GM15510 (cell line): ENCODE results near the gene CDC42SE2.

Source experiments
- POLR2A ChIP-seq: IDR thresholded peaks from 3 replicates; pipeline ENCODE4 v1.6.1; 2011; ENCODE audit warnings: borderline replicate concordance; ENCODE audit not compliant: insufficient read length; ENCODE audit errors: extremely low read depth

Gene CDC42SE2

DNA sequence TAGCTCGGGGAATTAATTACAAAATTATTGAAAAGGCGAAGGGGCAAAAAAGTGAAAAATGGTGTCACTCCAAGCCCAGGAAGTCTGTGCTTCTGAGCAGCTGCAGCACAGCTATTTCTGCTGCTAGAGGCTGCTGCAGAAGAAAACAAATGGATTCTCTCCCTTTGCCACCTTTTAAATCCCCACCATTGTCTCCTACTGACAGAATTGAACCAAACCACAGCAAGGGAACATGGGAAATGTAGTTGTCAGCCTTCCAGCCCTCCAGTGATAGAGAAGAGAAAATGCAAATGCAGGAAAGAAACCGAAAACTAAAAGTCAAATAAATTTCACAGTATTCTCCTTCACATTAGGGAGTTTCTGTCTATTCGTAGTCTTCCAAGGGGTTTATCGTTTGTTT lies 33.4 kb upstream of the CDC42SE2 start:
- no peak for TF ChIP-seq POLR2A

DNA sequence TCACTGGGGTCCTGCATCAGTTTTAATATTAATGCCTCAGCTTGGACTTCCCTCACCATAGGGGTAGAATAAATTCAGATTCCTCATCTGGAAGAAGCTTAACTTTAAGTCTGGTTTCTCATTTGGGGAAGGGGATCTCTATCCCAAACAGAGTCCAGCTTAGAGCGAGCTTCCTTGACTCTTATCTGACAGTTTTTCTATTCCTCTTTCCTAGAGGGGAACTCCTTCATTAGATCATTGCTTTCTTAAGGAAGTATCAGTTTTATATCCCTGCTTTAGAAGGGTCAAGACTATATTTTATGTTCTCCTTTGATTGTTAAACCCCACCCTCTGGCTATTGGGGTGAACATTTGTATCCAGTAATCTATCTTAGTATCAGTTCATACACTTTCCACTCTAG lies 24.2 kb upstream of the CDC42SE2 start:
- TF ChIP-seq POLR2A = no peak

DNA sequence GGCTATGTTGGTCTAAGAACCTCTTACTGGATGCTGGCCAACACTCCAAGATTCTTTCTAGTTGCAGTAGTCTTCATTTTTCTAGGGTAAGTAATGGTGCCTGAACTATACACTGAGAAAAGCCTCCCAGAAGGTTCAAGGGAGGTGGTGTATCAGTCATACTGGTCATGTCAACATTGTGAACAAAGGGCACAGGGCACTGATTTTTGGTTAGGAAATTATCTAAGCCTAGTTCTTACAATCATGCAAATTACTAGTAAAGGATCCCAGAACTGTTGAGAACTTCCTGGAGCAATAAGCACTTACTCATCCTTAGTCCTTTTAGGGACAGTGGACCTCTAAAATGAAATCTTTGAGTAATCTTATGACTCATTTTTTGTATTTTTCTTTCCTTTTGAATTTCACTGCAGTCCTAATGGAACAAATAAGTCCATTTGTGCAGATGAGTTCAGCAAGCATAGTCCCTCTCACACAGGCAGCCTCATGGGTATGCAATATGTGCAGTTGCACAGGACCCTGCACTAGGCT lies 21.1 kb upstream of the CDC42SE2 start:
- no peak for TF ChIP-seq POLR2A

DNA sequence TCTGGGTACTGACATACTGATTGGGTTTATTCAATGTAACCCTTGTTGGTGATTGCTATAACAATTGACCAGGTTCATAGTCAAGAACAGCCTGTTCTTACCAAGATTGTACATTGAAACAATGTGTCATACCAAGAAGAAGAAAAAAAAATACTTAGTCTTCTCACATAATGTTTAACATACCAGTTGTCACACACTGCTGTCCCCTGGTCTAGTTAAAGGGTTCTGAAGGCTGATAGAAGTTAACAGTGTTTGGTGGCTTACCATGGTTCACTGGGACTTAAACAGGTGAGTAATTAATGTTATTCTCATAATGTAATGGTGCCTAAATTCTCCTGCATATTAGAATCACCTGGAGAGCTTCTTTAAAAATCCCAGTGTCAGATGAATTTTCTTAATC lies 18.5 kb upstream of the CDC42SE2 start:
- no peak for TF ChIP-seq POLR2A

DNA sequence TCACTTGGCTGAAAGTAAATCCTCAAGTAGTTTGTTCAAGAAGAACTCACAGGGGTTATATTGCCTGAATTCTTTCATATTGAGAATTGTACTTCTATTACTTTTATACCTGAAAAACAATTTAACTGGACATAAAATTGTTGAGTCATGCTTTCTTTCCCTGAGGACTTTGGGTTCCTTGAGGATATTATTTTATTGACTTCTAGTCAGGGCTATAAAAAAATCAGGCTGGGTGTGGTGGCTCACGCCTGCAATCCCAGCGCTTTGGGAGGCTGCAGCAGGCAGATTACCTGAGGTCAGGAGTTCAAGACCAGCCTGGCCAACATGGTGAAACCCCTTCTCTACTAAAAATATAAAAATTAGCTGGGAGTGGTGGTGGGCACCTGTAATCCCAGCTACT lies 17.9 kb upstream of the CDC42SE2 start:
- no peak for TF ChIP-seq POLR2A

DNA sequence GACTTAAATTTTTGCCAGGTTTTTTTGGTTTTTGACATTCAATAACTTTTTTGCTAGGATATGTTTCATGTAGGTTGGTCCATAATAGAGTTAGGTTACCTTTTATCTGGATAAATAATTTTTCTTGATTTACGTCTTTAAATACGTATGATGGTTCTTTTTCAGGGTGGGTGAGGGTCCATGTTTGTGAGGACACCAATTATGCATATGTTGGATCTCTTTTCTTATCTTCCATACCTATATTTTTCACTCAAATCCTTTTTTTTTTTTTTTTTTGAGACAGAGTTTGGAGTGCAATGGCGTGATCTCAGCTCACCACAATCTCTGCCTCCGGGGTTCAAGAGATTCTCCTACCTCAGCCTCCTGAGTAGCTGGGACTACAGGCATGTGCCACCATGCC lies 17.3 kb upstream of the CDC42SE2 start:
- TF ChIP-seq POLR2A = no peak

DNA sequence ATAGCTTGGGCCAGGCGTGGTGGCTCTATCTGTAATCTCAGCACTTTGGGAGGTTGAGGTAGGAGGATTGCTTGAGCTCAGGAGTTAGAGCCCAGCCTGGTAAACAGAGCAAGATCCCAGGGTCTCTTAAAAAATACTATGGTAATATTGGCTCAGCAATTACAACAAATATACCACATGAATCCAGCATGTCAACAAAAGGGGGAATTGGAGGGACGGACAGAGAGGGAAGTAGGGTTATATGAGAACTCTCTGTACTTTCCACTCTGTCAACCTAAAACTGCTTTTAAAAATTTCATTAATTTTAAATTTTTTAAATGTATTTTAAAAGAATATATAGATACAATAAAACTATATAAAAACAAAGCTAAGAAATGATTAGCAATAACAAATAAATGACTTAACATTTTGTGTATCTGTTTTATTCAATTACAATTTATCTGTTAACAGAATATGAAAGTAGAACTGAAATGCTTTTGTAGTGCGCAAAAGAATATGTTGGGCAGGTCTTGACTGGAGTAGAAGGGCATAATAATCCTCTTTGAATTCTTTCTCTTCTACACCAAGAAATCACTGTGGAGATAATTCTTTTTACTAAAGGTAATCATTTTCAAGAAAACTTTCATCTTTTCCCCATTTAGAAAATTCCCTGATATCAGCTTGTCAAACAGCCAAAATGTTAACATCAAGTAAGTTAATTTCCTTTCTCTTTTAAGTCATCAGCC lies 12.9 kb upstream of the CDC42SE2 start:
- TF ChIP-seq POLR2A = no peak

DNA sequence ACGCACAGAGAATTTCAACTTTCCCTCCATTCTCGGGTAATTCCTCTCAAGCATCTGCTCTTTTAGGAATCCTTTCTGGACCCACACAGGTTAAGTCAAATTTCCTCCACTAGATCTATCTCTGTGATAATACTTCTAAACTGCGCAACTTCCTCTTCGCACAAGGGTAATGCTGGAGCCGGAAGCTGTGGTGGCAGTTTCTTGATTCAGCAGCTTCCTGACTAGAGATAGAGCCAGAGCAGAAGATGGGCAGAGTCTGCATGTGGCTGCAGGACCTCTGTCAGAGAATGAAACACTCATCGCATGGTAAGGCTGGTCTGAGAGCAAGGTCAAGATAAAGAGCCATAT lies 11.1 kb upstream of the CDC42SE2 start:
- peak; percentile 62 for TF ChIP-seq POLR2A

DNA sequence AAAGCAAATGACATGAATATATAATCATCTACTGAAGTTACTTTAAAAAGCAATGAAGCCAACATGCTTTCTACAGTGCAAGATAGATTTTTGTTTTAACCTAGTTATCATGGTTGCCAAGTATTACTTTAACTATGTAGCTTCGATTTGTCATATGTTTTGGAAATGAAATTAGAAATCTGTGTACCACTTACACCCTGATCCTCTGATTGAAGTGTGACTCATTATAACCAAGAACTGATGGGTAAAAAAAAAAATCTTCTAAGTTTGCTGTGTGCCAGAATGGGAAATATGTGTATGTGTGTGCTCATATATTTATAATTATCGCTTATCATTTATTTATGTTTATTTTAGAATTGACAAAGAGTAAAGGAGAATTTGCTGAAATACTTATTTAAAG lies 9.1 kb upstream of the CDC42SE2 start:
- TF ChIP-seq POLR2A = no peak

DNA sequence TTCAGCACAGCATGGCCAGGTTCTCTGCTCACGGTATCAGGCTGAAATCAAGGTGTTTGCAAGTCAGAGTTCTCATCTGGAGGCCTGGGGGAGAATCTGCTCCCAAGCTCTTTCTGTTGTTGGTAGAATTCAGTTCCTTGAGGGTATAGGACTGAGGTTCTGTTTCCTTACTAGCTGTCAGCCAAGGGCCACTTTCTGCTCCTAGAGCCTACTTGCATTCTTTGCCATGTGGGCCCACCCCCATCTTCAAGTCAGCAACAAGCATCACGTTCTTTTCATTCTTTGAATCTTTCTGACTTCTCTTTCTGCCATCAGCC lies 7.4 kb upstream of the CDC42SE2 start:
- TF ChIP-seq POLR2A = no peak

DNA sequence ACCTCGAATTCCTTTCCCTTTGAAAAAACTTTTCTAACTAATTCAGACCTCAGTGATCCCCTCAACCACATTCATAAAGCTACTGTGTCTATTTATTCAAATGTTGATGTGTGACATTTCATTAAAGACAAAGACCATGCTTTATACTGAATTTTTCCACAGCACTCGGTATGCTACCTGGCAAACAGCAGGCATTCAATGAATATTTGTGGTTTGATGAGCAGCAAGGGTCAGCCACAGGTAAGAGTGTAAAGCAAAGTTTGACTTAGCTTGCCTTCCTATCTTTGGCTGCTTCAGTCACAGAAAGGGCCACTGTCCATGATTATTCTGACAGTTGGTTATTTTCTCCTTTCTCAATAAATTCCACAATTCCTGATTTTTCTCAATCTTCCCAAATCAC lies 5.1 kb upstream of the CDC42SE2 start:
- no peak for TF ChIP-seq POLR2A

DNA sequence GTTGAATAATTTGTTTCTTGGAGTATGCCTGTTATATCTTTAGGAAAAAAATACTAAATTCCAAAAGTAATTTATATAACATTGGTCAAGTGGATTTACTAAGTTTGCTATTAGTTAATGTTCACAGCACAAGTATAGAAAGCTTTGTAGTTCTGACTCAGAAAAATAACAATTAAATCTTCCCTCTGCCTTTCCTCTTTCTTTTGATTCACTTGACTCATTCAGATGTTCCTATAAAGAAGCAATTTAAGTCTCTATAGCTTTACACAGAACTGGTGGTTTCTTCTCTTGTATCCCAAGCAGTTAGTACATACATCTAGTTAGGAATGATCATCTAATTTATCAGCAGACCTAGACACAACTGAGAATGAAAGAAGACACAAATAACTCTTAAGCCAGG lies 4.5 kb upstream of the CDC42SE2 start:
- TF ChIP-seq POLR2A = no peak

DNA sequence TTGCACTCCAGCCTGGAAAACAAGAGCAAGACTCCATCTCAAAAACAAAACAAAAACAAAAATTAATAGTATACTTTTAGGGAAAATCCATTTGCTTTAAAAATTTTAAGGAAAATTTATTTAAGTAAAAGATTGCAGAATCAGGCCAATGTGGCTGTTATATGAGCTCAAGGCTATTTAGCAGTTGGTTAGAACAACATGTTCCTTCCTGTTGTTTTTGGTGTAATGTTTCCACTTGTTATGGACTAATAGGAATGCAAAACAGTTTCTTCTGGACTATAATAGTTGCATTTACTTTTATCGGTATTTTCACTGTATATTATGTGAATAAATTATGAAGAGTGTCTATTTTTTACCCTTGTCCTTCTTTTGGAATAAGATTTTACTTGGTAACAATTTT lies 3.0 kb upstream of the CDC42SE2 start:
- no peak for TF ChIP-seq POLR2A

DNA sequence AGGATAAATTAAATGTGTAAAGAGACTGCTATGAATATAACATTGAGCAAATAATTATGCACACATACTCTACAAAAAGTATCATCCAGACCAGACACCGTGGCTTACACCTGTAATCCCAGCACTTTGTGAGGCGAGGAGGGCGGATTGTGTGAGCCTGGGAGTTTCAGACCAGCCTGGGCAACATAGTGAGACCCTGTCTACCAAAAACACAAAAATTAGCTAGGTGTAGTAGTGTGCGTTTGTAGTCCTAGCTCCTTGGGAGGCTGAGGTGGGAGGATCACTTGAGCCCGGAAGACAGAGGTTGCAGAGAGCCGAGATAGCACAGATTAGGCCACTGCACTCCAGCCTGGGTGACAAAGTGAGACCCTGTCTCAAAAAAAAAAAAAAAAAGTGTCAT lies 2.4 kb upstream of the CDC42SE2 start:
- TF ChIP-seq POLR2A = no peak

DNA sequence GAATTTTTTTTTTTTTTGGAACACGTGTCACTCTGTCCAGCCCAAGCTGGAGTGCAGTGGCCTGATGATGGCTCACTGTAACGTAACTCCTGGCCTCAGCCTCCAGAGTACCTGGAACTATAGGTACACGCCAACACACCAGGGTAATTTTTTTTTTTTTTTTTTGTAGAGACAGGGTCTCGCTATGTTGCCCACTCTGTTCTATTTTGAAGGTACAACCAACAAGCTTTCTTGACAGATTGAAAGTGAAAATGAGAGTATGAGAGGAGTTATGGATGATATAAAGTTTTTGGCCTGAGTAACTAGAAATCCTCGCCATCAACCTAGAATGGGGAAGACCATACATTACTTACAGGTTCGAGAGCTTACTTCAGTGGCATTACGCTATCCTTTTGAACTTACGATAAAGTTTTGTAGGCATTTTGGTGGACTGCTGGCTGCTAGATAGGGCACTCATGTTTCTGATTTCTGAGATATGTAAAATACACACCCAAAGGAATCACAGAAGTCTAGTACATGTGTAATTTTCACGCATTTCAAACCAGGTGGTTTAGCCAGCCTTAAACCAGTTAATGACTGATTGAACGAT lies 806 bp upstream of the CDC42SE2 start:
- TF ChIP-seq POLR2A = no peak

DNA sequence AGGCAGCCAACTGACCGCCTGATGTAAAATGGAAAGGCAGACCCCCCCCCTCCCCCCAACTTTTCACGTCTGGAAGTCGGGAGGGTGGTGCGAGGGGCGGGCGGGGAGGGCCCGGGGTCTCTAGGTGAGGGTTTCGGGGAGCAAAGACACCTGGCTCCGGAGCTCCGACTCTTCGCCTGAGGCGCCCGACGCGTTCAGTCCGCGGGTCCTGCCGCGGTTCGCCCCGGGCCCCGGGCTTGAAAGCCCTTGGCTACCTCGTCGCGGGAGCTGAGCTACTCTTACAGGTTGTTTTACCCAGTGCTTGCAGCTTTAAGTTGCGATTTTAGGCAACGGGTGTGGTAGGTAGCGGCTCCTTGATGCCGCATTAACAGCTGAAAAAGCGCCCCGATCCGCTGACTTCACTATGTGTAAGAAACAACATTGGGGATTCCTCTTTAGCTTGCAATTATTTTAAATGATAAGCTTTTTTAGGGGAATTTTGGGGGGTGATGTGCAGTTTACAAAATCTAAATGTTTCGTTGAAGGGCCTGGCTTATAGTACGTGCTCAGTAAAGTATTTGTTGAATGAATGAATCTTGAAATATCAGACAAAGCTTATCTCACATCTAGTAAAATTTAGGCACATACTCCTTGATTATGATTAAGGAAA lies 722 bp downstream of the CDC42SE2 start:
- no peak for TF ChIP-seq POLR2A
